ENCODE results near the gene CENPX. TPM values are rescaled to one million over a fixed set of nuclear protein-coding genes. Genes with fewer than 3 reads are reported as not detected.
A peak's percentile ranks its signal among the peaks of the same experiment; 100 is the strongest.
"Not testable (repeated sequence)": the region's sequence is repeated elsewhere in the genome, so short reads cannot be mapped to it uniquely, and the experiment has no call there.

CENPX gene
- total RNA-seq, 1 donor from 2014 or later, result 109 TPM

DNA sequence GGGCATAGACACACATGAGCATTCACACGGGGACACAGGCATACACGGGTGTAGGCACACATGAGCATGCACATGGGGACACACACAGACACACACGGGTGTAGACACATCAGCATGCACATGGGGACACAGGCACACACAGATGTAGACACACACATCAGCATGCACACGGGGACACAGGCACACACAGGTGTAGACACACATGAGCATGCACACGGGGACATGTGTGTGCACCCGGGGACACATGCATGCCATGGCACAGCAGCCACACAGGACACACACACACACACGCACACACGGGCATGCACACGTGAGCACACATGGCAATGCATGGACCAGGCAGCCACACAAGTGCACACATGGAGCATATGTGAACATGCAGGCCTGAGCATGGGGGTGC, 20.0 kb upstream of the CENPX start:
- intact Hi-C loops (cut with micrococcal nuclease), result no loop called here
- Mint-ChIP-seq H3K36me3 (ENCODE audit: low read depth) (peaks cover 4% of the 10 kb centered on the region), H3K4me1 (ENCODE audit: low read depth) (peaks cover 19% of the 10 kb centered on the region), H3K27ac (no peak overlapping the region), H3K9me3 (no peaks in the 10 kb centered on the region), H3K4me3 (no peak overlapping the region), H3K27me3 (ENCODE audit: insufficient read depth) (peaks cover 2% of the 10 kb centered on the region)
- no peak for DNase-seq (ENCODE audit: low spot score)

DNA sequence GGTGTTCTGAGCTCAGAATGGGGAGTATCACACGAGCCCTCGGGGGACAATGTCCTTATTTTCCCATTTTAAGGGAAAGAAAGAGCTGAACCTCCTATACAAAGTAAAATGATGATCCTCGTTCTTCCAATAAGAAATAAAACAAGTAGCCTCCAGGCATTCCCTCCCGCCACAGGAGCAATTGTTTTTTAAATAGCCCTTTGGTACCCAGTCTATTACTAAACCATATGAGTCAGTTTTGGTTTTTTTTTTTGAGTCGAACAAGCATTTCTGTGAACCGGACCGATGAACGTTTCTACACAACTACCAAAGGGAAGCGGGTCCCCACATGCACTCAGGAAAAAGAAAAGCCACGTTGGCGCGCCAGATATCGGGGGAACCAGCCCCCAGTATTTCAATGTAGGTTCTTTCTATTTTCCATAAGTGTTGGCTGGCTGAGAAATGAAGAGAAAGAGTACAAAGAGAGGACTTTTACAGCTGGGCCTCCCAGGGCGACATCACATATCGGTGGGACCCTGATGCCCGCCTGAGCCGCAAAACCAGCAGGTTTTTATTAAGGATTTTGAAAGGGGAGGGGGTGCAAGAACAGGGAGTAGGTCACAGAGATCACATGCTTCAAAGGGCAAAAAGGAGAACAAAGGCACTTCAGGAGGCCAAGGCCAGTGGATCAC, 18.6 kb upstream of the CENPX start:
- no peaks in the 10 kb centered on the region for H3K36me3 Mint-ChIP-seq (ENCODE audit: low read depth)
- H3K4me1 Mint-ChIP-seq (ENCODE audit: low read depth), result peaks cover 14% of the 10 kb centered on the region
- H3K27ac Mint-ChIP-seq, result no peak overlapping the region
- peaks cover 2% of the 10 kb centered on the region for H3K27me3 Mint-ChIP-seq (ENCODE audit: insufficient read depth)
- no peak overlapping the region for H3K4me3 Mint-ChIP-seq
- H3K9me3 Mint-ChIP-seq, result no peaks in the 10 kb centered on the region
- no peak for DNase-seq (ENCODE audit: low spot score)
- intact Hi-C loops (cut with micrococcal nuclease), result no loop called here

DNA sequence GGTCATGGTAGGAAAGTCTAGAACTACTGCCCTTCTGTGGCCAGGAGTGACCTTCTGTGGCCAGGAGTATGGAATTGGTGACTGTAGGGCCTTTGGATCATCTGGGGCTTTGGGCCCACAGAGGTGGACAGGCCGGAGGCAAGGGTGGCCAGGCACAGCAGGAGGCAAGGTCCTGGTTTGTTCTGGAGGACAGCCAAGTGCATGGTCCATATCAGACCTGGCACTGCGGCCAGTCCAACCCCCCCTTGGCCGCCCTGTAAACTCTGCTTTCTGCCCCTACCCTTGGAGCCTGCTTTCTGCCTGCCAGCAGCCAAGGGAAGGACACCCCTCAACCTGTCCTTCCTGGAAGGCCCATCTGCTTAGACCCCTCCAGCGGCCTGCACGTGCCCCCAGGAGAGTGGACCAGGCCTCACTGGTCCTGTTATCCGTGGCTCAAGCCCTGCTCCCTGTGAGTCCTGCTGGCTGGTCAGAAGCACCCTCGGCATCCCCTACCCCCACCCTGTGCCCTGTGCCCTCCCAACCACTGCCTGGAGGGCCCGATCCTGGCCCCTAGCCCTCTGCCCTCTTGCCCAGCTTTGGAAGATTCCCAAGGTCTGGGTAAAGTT, 17.1 kb upstream of the CENPX start:
- H3K9me3 Mint-ChIP-seq, result no peaks in the 10 kb centered on the region
- intact Hi-C loops (cut with micrococcal nuclease), result loop anchor here (5.0 kb wide), 1 partner anchor 167 kb away; the partner anchor contains the start of gene ARHGDIA
- peaks cover 24% of the 10 kb centered on the region for H3K4me1 Mint-ChIP-seq (ENCODE audit: low read depth)
- no peak for DNase-seq (ENCODE audit: low spot score)
- peaks cover 2% of the 10 kb centered on the region for H3K27me3 Mint-ChIP-seq (ENCODE audit: insufficient read depth)
- H3K36me3 Mint-ChIP-seq (ENCODE audit: low read depth), result peaks cover 10% of the 10 kb centered on the region
- H3K4me3 Mint-ChIP-seq, result no peak overlapping the region
- H3K27ac Mint-ChIP-seq, result no peak overlapping the region

DNA sequence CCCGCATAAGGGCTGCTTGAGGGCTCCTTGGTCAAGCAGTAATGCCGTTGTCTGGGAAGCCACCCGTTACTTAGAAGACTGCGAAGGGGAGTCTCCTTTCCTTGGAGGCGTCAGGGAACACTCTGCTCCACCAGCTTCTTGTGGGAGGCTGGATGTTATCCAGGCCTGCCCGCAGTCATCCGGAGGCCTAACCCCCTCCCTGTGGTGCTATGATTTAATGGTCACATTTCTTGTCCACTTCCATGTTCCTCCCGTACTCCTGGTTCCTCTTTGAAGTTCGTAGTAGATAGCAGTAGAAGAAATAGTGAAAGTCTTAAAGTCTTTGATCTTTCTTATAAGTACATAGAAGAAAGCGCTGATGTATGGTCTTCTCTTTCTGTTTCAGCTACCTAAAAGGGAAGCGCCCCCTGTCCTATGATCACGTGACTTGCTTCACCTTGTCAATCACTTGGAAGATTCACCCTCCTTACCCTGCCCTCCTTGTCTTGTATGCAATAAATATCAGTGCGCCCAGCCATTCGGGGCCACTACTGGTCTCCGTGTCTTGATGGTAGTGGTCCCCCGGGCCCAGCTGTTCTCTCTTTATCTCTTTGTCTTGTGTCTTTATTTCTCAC, 16.2 kb upstream of the CENPX start:
- H3K4me3 Mint-ChIP-seq, result peak overlapping the region; percentile 49
- not testable (repeated sequence) for H3K9me3 Mint-ChIP-seq; DNase-seq (ENCODE audit: low spot score); H3K27me3 Mint-ChIP-seq (ENCODE audit: insufficient read depth)
- peak overlapping the region; percentile 41 for H3K27ac Mint-ChIP-seq
- peaks cover 11% of the 10 kb centered on the region for H3K36me3 Mint-ChIP-seq (ENCODE audit: low read depth)
- intact Hi-C loops (cut with micrococcal nuclease), result loop anchor here (5.0 kb wide), 1 partner anchor 167 kb away; the partner anchor contains the start of gene ARHGDIA
- H3K4me1 Mint-ChIP-seq (ENCODE audit: low read depth), result peaks cover 24% of the 10 kb centered on the region

DNA sequence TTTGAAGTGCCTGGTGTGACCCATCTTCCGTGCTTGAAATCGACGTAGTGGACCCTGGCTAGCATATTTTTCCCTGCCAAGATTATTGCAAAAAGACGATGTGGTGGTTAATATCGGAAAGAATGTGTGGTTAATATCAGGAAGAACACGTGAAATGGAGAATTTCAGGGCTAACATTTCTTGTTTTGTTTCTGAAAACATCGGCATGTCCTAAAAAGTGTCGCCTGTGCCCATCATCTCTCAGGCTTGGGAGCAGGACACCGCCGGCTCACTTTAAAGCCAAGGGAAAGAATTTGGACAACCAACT, 15.2 kb upstream of the CENPX start:
- peaks cover 11% of the 10 kb centered on the region for H3K36me3 Mint-ChIP-seq (ENCODE audit: low read depth)
- H3K4me3 Mint-ChIP-seq, result peak overlapping the region; percentile 85
- intact Hi-C loops (cut with micrococcal nuclease), result loop anchor here (1.0 to 5.0 kb wide), 5 partner anchors 13 to 380 kb away; partner anchors contain the start of genes ARHGDIA, FASN, GPS1 and HEXD
- peak overlapping the region; percentile 93 for H3K27ac Mint-ChIP-seq
- peaks cover 24% of the 10 kb centered on the region for H3K4me1 Mint-ChIP-seq (ENCODE audit: low read depth)
- no peaks in the 10 kb centered on the region for H3K9me3 Mint-ChIP-seq
- no peak for DNase-seq (ENCODE audit: low spot score)
- peaks cover 2% of the 10 kb centered on the region for H3K27me3 Mint-ChIP-seq (ENCODE audit: insufficient read depth)

DNA sequence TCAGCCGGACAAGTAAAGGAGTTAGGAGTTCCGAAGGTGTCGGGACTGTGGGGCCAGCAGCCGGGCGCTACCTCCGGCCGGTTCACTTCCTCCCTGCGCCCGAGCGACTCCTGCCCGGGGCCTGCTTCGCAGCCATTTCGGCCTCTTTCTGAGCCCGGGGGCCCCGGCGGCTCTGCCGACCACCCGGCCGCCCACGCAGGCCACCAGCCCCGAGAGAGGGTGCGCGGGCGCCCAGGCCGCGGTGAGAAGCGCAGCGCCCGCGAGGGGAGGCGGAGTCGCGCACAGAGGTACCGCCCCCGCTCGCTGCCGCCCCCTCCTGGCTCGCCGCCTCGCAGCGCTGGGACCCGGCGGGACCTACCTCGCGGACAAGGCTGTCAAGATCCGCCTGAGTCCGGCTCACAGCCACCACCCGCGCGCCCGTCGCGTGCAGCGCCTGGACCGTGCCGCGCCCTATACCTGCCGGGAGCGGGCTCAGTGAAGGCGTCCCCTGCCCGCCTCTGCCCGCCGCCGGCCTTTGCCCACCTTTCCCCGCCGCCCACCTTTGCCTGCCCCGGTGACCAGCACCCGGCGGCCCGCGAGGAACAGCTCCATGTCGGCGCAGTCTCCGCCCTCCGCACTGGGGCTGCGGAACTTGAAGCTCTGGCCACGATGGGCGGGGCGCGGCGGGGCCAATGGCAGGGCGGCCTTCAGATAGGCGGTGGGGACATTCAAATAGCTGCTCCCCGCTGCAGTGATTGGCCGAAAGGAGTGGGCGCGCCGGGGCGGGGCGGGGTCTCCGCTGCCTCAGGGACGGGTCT, 14.6 kb upstream of the CENPX start, which contains the start of gene DCXR:
DCXR (minus strand) TSS at position 606 of the 797 bp plus-strand sequence; CDS start at position 591, 15 bp downstream.
- peaks cover 24% of the 10 kb centered on the region for H3K4me1 Mint-ChIP-seq (ENCODE audit: low read depth)
- peaks cover 2% of the 10 kb centered on the region for H3K27me3 Mint-ChIP-seq (ENCODE audit: insufficient read depth)
- peak within 1 kb of the TSS; percentile 85 for H3K4me3 Mint-ChIP-seq
- H3K9me3 Mint-ChIP-seq, result no peaks in the 10 kb centered on the region
- H3K27ac Mint-ChIP-seq, result peak within 1 kb of the TSS; percentile 93
- DNase-seq (ENCODE audit: low spot score), result peak; percentile 98
- peaks cover 11% of the 10 kb centered on the region for H3K36me3 Mint-ChIP-seq (ENCODE audit: low read depth)
- intact Hi-C loops (cut with micrococcal nuclease), result loop anchor here (1.0 to 5.0 kb wide), 5 partner anchors 14 to 381 kb away; partner anchors contain the start of genes ARHGDIA, FASN, GPS1 and HEXD

DNA sequence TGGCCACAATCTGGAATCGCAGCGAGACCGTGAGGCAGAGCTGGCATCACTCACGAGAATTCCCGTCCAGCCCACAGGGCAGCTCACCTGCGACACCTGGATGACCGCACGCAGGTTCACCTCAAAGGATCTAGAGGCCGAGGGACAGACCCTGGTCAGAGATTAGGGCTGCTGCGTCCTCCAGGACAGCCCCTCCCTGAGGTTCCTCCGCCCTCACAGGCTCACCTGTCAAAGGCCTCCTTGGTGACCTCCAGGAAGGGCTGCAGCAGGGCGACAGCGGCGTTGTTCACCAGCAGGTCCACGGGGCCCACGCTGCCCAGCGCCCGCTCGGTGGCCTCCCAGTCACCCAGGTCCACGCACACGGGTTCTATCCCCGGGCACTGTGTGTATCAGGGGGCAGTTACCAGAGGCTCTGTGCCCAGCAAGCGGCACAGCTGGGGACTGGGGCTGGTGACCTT, 14.0 kb upstream of the CENPX start:
- H3K9me3 Mint-ChIP-seq, result no peaks in the 10 kb centered on the region
- peaks cover 11% of the 10 kb centered on the region for H3K36me3 Mint-ChIP-seq (ENCODE audit: low read depth)
- peak overlapping the region; percentile 67 for H3K27ac Mint-ChIP-seq
- H3K4me1 Mint-ChIP-seq (ENCODE audit: low read depth), result peaks cover 24% of the 10 kb centered on the region
- peaks cover 2% of the 10 kb centered on the region for H3K27me3 Mint-ChIP-seq (ENCODE audit: insufficient read depth)
- DNase-seq (ENCODE audit: low spot score), result no peak
- intact Hi-C loops (cut with micrococcal nuclease), result loop anchor here (1.0 to 5.0 kb wide), 5 partner anchors 13 to 382 kb away; partner anchors contain the start of genes ARHGDIA, FASN, GPS1 and HEXD
- peak overlapping the region; percentile 77 for H3K4me3 Mint-ChIP-seq

DNA sequence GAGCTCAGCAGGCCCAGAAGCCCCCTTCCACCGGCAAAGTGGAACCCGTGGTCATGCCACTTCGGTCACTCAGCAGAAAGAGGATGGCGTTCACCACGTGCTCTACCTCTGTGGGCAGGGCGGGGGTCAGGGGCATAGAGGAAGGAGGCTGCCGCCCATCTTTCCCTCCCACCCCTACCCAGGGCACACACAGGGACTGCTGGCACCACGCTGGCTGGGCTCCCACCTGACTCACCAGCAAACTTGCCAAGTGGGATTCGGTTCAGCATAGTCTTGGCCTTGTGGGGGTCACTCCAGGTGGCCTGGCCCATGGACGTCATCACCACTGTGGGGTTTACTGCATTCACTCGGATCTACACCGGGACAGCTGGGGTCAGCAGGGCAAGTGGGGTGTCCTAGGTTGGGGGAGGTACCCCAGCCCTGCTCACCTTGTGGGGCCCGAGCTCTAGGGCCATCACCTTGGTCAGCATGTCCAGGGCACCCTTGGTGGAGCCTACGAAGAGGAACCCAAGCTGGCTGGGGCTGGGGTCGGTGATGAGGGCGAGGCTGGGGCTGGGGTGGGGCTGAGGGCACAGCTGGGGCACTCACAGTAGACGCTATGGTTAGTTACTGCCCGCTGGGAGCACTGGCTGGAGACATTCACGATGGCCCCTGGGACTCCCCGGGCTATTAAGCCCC, 13.4 kb upstream of the CENPX start:
- Mint-ChIP-seq H3K36me3 (ENCODE audit: low read depth) (peaks cover 11% of the 10 kb centered on the region), H3K27ac (no peak overlapping the region), H3K4me3 (peak overlapping the region; percentile 77), H3K27me3 (ENCODE audit: insufficient read depth) (peaks cover 2% of the 10 kb centered on the region), H3K9me3 (no peaks in the 10 kb centered on the region), H3K4me1 (ENCODE audit: low read depth) (peaks cover 24% of the 10 kb centered on the region)
- no peak for DNase-seq (ENCODE audit: low spot score)
- intact Hi-C loops (cut with micrococcal nuclease), result loop anchor here (5.0 kb wide), 1 partner anchor 164 kb away; the partner anchor contains the start of gene ARHGDIA

DNA sequence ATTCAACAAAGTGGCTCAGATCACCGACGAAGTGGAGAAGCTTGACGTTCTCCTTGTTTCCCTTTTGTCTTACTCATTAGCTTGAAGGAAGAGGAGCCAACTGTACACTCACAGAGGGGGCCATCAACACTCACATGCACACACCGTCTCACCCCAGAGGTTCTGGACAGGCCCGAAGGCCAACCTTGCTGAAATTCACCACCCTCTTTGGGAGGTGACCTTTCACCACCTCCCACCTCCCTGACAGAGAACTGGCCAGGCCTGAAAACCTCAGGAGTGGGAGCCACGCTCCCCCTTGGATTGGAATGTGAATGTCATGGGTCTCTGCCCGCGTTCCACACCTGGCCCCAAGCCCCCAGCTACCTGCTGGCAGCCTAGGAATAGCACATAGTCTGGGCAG, 12.8 kb upstream of the CENPX start:
- Mint-ChIP-seq H3K27me3 (ENCODE audit: insufficient read depth) (peaks cover 2% of the 10 kb centered on the region), H3K9me3 (no peaks in the 10 kb centered on the region), H3K4me1 (ENCODE audit: low read depth) (peaks cover 24% of the 10 kb centered on the region), H3K36me3 (ENCODE audit: low read depth) (peaks cover 11% of the 10 kb centered on the region), H3K27ac (peak overlapping the region; percentile 2), H3K4me3 (peak overlapping the region; percentile 77)
- intact Hi-C loops (cut with micrococcal nuclease), result loop anchor here (5.0 kb wide), 1 partner anchor 163 kb away; the partner anchor contains the start of gene ARHGDIA
- DNase-seq (ENCODE audit: low spot score), result no peak

DNA sequence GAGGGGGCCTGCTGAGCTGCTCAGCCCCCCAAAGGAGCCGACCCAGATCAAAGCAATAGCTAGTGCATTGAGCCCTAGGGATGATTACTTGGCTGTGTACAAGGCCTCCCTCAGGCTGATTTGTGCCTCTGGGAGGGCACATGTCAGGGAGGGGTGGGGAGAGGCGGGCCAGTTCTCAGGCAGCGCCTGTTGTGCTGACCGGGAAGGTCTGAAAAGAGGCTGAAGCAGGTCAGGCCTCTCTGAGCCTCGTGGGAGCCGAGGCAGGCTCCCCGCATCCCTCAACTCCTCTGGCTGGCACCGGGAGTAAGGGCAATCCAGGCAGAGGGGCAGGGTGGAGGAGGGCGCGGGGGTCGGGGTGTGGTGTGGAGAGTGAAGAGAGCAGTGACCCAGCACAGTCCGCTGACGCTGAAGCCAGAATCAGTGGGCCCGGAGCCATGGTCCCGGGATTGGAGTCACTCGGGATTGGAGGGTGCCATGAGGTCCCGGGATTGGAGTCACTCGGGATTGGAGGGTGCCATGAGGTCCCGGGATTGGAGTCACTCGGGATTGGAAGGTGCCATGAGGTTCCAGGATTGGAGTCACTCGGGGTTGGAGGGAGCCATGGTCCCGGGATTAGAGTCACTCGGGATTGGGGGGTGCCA, 11.8 kb upstream of the CENPX start:
- Mint-ChIP-seq H3K27me3 (ENCODE audit: insufficient read depth) (no peaks in the 10 kb centered on the region), H3K9me3 (no peaks in the 10 kb centered on the region), H3K4me3 (peak overlapping the region; percentile 77), H3K36me3 (ENCODE audit: low read depth) (peaks cover 13% of the 10 kb centered on the region), H3K27ac (no peak overlapping the region), H3K4me1 (ENCODE audit: low read depth) (peaks cover 24% of the 10 kb centered on the region)
- intact Hi-C loops (cut with micrococcal nuclease), result loop anchor here (5.0 kb wide), 1 partner anchor 162 kb away; the partner anchor contains the start of gene ARHGDIA
- no peak for DNase-seq (ENCODE audit: low spot score)

DNA sequence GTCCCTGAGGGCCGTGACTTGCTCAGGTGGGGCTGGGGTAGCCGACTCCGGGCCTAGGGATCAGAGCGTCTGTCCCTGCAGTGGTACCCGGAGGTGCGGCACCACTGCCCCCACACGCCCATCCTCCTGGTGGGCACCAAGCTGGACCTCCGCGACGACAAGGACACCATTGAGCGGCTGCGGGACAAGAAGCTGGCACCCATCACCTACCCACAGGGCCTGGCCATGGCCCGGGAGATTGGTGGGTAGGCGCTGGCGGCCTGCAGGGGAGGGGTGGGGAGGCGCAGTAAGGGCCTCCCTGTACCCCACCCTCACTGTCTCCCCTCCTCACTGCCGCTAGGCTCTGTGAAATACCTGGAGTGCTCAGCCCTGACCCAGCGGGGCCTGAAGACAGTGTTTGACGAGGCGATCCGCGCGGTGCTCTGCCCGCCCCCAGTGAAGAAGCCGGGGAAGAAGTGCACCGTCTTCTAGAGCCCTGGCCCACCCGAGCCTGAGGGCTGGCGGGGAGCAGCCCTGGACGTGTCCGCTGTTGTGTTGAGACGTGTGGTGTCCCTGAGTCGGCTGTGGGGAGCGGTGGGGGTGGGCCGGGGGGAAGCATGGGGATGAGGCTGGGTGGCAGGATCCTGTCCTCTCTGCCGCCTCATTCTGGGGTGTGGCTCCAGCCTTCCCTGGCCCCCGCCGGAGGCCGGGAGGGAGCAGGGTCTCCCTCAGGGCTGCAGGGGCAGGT, 10.8 kb upstream of the CENPX start:
- Mint-ChIP-seq H3K27me3 (ENCODE audit: insufficient read depth) (no peaks in the 10 kb centered on the region), H3K4me3 (peak overlapping the region; percentile 66), H3K27ac (no peak overlapping the region), H3K9me3 (no peaks in the 10 kb centered on the region), H3K4me1 (ENCODE audit: low read depth) (peaks cover 17% of the 10 kb centered on the region), H3K36me3 (ENCODE audit: low read depth) (peaks cover 13% of the 10 kb centered on the region)
- no peak for DNase-seq (ENCODE audit: low spot score)
- intact Hi-C loops (cut with micrococcal nuclease), result no loop called here

Measured in activated T-helper 1 cell treated with anti-CD3 and anti-CD28 coated beads, Interleukin-12 subunit alpha, Interleukin-12 subunit beta, Interleukin-2, Interleukin-4 antibody, amounts not matched to agents 30 ng/mL and 10 ng/mL and 1 ng/mL, durations not matched to agents 14 hours and 24 hours and 36 hours (primary cell).